T1000 (cell line): ENCODE data around the gene ALKBH4.
A peak's percentile ranks its signal among the peaks of the same experiment; 100 is the strongest.
"Not testable (repeated sequence)": the region's sequence is repeated elsewhere in the genome, so short reads cannot be mapped to it uniquely, and the experiment has no call there.

ENCODE experiments used
- DNase-seq: peaks from one replicate; lab custom pipeline; 2025; ENCODE audit warnings: mixed read lengths; lab: John Stamatoyannopoulos, UW

ALKBH4 gene

GRCh38 chr7:102464577-102465280 lies at the start of gene ALKBH4, which contains the start of gene LRWD1:
Gene ALKBH4, minus strand, starts transcription at chr7:102464863. Its CDS starts 27 bp downstream, at chr7:102464836.
Gene LRWD1, plus strand, starts transcription at chr7:102464984. Its CDS starts 97 bp downstream, at chr7:102465081.
- peak; percentile 75 for DNase-seq

- not testable (repeated sequence) for DNase-seq
Measured at GRCh38 chr7:102512642-102513221, 48.1 kb upstream of the ALKBH4 start.

- DNase-seq: not testable (repeated sequence)
Measured at GRCh38 chr7:102511860-102512522, 47.3 kb upstream of the ALKBH4 start.

- DNase-seq: not testable (repeated sequence)
Measured at GRCh38 chr7:102510575-102510974, 45.9 kb upstream of the ALKBH4 start.

- not testable (repeated sequence) for DNase-seq
Measured at GRCh38 chr7:102507410-102508088, 42.9 kb upstream of the ALKBH4 start.

GRCh38 chr7:102505298-102506185 lies 40.9 kb upstream of the ALKBH4 start:
- not testable (repeated sequence) for DNase-seq

- DNase-seq: not testable (repeated sequence)
Measured at GRCh38 chr7:102503141-102503540, 38.5 kb upstream of the ALKBH4 start.

GRCh38 chr7:102498321-102498720 lies 33.7 kb upstream of the ALKBH4 start:
- not testable (repeated sequence) for DNase-seq

GRCh38 chr7:102497308-102497707 lies 32.6 kb upstream of the ALKBH4 start:
- not testable (repeated sequence) for DNase-seq

- DNase-seq: not testable (repeated sequence)
Measured at GRCh38 chr7:102496861-102497260, 32.2 kb upstream of the ALKBH4 start.

- not testable (repeated sequence) for DNase-seq
Measured at GRCh38 chr7:102494473-102495149, 29.9 kb upstream of the ALKBH4 start.

GRCh38 chr7:102494026-102494425 lies 29.4 kb upstream of the ALKBH4 start:
- DNase-seq: not testable (repeated sequence)

GRCh38 chr7:102493220-102493935 lies 28.7 kb upstream of the ALKBH4 start:
- DNase-seq: not testable (repeated sequence)

- DNase-seq: not testable (repeated sequence)
Measured at GRCh38 chr7:102490529-102491075, 25.9 kb upstream of the ALKBH4 start.

GRCh38 chr7:102484317-102484716 lies 19.7 kb upstream of the ALKBH4 start:
- not testable (repeated sequence) for DNase-seq

- not testable (repeated sequence) for DNase-seq
Measured at GRCh38 chr7:102481962-102482361, 17.3 kb upstream of the ALKBH4 start.

GRCh38 chr7:102479982-102480637 lies 15.4 kb upstream of the ALKBH4 start:
- DNase-seq: not testable (repeated sequence)

- not testable (repeated sequence) for DNase-seq
Measured at GRCh38 chr7:102479209-102479584, 14.5 kb upstream of the ALKBH4 start.
